Choroid plexus epithelial cell (primary cell): ENCODE measurements around the gene ANXA5.

Experiments
- DNase-seq: peaks from one replicate; pipeline ENCODE4 v3.0.0-alpha.2; 2010; ENCODE audit warnings: low read depth
- H3K4me3 ChIP-seq: 2 replicates; pipeline ENCODE4 v1.5.1; 2011; ENCODE audit warnings: low read depth, mild to moderate bottlenecking, control low read depth, low read length, moderate library complexity
- CTCF ChIP-seq: conservative IDR thresholded peaks from 2 replicates; pipeline ENCODE4 v1.5.1; 2011; ENCODE audit warnings: low read depth, mild to moderate bottlenecking, control low read depth, inconsistent platforms, low read length, moderate library complexity

Gene ANXA5

GRCh38 chr4:121692261-121692660 is 4.5 kb downstream of the ANXA5 start:
- no peak for TF ChIP-seq CTCF
- DNase-seq: no peak
- H3K4me3 ChIP-seq: no peak overlapping the region

GRCh38 chr4:121690001-121690400 is 6.8 kb downstream of the ANXA5 start:
- no peak for TF ChIP-seq CTCF
- H3K4me3 ChIP-seq: peak overlapping the region; percentile 2
- DNase-seq: peak; percentile 75

- no peak overlapping the region for H3K4me3 ChIP-seq
- no peak for DNase-seq
- TF ChIP-seq CTCF: no peak
These were observed 8.1 kb downstream of the ANXA5 start for GRCh38 chr4:121688701-121689100.

- no peak for TF ChIP-seq CTCF
- no peak for DNase-seq
- H3K4me3 ChIP-seq: no peak overlapping the region
These were observed 8.5 kb downstream of the ANXA5 start for GRCh38 chr4:121688261-121688660.

GRCh38 chr4:121686255-121686654 is 10.5 kb downstream of the ANXA5 start:
- H3K4me3 ChIP-seq: no peak overlapping the region
- TF ChIP-seq CTCF: no peak
- no peak for DNase-seq

GRCh38 chr4:121685257-121685656 is 11.5 kb downstream of the ANXA5 start:
- DNase-seq: peak; percentile 75
- H3K4me3 ChIP-seq: no peak overlapping the region
- TF ChIP-seq CTCF: no peak

GRCh38 chr4:121684561-121684960 is 12.2 kb downstream of the ANXA5 start:
- TF ChIP-seq CTCF: no peak

More at GRCh38 chr4:121684561-121684960, 12.2 kb downstream of the ANXA5 start:
- H3K4me3 ChIP-seq: no peak overlapping the region
- DNase-seq: no peak
